Limb (tissue), 2 donors: Measurements from ENCODE around the gene PIGM.
"Not testable (repeated sequence)": the region's sequence is repeated elsewhere in the genome, so short reads cannot be mapped to it uniquely, and the experiment has no call there.

Source experiments
- DNase-seq, 2 donors: peaks; one replicate each; pipeline ENCODE4 v3.0.0-alpha.2; 2016; ENCODE audit errors: extremely low spot score in 2 of 2

PIGM gene

DNA sequence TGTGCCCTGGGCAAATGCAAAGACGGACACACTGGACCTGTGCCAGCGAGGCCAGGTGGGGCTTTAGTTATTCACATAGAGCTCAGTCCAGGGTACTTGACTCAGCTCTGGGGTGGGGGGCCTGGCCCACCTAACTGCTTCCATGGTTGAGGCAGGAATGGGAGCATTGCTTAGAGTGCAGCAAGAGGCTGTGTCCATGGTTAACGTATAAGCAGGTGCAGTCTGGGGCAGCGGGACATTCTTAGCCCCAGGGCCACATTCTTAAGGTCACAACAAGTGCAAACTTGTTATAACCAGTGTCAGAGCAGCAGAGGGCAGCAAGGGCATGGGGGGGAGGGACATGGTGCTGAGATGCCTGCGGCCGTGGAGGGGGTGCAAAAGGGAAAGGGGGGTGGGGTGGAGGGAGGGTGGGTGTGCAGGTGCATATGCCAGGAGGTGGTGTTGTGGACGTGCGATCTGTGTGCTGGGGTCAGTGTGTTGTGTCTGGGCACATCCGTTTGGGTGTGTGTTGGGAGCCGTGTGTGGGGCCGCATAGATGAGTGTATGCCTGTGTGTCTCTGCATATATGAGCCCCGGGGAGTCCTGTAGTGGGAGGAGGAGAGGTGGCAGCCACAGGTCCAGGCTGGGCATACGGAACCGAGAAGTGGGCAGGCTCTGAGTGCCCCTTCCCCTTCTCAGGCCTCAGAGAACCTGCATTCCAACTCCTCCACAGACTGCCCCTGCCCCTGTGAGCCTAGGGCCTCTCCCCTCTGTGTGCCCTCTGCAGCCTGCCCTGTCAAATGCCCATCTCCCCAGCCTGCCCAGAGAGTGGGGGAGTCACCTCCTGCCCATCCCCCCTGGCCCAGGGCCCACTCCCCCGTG lies 29.8 kb upstream of the PIGM start:
- DNase-seq: no peak

DNA sequence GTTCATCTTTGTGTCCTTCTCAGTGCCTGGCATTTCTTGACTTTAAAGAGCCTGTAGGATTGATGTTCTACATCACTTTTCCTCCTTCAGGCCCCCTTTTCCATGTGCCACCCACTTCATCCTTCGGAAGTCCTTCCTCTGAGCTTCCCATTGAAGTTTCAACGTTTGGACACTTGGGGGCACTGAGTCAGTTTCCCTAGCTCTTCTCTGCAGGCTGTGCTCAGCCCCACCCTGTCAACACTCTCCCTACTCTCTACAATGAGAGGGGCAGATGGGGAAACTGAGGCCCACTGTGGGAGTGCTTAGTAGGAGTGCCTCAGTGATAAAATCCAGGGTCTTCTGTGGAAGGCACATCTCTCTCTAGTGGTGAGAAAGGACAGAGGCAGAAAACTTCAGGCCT lies 26.3 kb upstream of the PIGM start:
- no peak for DNase-seq

DNA sequence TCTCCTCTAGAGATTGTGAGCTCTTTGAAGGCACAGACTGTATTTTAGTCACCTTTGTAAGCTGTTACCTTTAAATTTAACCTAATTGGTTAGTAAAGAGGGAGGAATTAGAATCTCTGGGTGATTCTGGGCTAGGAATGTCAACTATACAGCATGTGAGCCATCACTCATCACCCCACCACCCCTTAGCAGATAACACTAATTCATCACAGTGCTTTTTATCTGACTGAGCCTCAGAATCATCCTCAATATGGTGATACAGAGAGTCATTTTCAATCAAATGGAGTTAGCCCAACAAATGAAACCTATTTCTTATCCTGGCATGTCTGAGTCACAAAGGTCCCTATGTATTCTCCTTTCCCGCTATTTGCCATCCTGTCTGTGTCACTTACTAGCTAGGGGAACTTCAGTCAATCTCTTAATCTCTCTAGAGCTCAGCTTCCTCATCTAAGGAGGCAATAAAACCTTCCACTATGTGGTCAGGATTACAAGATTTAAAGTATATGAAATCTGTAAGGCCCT lies 24.9 kb upstream of the PIGM start:
- DNase-seq: no peak

DNA sequence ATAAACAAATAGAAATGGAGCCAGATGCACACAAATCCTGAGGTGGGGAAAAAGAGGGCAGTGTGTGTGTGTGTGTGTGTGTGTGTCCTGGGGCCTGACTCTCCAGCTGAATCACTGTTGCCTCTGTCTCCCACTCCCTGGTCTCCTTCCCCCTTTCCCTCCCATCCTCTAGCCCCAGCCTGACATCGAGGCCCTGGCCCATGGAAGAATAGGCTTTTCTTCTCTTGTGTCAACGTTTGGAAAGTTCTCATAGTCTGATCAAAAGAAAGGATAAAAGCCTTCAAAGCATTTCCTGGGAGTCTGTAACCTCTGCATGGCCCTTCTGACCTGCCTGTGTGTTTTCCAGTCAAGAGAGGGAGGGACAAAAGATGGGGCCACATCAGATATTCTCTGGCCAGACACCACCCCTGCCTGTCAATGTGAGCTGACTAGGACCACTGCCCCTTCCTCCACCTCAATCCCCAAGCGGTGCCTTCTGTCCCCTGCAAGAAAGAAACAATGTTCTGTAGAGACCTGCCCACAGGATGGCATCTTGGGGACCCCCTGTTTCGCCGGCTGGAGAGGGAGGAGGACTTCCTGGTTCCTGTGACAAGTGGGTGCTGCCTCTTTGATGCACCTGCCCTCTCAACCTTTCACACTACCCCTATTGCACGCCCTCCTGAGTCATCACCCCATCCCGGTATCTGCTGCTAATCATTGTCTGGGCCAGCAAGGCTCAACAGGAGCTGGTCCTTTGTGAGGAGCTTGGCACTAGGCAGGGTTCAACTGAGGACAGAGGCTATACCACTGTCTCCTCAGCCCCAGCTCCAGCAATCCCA lies 22.0 kb upstream of the PIGM start:
- DNase-seq: no peak

DNA sequence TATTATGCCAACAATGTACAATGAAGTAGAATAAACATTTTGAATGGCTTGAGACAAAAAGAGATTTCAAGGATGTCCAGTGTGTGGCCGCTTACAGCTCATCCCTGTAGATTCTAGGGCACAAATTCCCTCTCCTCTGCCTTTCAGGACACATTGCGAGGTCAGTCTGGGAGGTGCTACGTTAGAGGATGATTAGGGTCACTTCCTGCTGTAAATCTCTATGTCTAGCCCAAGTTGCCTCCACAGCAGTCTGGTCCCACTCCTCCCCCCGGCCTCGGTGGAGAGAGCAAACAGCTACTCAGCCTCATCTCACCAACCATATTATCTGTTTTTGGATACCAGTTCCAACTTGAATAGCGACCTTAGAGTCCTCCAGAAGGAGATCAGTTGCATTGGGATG lies 21.1 kb upstream of the PIGM start:
- DNase-seq: no peak

DNA sequence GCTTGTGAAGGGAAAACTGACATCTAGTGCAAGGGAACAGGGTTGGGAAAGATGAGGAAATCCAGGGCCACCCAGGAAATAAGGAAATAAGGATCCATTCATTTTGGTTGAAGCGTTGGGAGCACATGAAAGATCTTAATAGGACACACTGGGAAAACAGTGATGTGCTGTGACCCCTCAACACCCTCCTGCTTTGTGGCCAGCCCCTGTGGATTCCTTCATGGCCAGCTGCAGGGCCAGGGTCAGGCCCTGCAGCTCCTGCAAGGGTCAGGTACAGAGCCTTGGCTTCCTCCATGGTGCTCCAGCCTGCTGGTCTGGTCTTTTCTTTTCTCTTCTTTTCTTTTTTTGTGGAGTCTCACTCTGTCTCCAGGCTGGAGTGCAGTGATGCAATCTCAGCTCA lies 18.8 kb upstream of the PIGM start:
- no peak for DNase-seq

DNA sequence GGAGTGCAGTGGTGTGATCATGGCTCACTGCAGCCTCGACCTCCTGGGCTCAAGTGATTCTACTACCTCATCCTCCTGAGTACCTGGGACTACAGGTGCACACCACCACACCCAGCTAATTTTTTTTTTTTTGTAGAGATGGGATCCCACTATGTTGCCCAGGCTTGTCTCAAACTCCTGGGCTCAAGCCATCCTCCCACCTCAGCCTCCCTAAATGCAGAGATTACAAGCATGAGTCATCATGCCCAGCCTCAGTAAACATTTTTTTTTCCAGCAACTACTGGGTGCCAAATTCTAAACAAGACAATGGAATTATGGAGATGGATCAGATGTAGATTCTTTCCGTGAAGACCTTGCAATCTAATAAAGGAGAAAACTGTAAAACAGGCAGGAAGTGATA lies 18.4 kb upstream of the PIGM start:
- DNase-seq: not testable (repeated sequence)

DNA sequence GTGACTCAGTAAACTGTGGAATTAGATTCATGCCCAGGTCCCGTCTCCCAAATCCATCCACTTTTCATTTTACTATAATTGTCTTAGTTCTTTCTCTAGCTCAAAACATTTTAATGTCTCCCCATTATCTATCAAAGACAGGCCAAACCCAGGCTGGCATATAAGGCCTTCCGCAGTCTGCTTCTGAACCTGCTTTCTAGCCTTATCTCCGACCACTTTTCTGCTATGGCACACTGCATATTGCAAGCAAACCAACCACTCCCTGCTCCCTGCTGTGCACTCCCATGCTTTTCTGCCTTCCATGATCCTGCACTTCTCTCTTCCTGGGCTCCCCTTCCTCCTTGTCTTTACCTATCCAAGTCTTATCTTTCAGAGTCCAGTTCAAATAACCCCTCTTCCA lies 17.3 kb upstream of the PIGM start:
- no peak for DNase-seq

DNA sequence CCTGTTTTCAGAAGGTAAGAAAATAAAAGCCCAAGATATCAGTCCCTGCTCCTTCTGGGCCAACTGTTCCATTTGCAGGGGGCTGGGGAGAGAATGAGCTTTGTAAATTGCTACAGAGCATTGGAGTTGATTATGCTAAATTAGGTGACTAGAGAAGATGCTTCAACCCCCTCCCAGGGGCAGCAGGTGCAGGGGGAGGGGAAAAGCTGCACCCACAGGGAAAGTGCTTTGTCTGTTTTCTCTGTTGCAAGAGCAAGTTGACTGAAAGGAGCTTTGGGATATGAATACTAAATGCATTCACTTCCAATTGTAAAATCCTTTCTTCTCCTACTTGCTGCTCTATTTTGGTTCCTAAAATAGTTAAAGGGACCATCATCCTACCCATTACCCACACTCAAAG lies 16.5 kb upstream of the PIGM start:
- DNase-seq: no peak

DNA sequence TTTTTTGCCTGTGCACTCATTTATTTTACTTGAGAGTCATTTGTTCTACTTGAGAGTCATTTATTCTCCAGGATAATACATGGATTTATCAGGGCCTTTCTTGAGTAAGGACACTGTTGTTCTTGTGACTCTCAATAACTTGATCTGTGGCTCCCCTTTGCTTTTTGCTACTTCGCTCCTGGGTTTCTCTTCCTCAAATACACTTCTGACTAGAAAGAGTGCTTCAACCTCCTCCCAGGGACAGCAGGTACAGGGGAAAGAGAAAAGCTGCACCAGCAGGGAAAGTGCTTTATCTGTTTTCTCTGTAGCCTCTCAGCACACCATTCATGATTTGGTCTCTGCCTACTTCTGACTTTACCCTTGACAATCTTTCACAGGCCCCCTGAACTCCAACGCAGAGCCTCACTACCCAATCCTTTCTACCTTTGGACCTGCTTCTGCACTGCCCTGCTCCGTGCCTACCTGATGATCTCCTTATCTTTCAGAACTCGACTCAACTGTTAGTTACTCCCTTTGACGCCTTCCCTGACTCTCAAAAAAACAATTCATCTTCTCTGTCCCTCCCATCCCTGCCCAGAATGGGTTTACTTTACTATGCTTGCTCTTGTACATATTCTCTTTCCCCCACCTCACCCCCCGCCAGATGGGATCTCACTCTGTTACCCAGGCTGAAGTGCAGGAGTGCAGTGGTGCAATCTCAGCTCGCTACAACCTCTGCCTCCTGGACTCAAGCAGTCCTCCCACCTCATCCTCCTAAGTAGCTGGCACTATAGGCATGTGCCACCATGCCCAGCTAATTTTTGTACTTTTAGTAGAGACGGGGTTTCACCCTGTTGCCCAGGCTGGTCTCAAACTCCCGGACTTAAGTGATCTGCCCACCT lies 15.6 kb upstream of the PIGM start:
- DNase-seq: no peak

DNA sequence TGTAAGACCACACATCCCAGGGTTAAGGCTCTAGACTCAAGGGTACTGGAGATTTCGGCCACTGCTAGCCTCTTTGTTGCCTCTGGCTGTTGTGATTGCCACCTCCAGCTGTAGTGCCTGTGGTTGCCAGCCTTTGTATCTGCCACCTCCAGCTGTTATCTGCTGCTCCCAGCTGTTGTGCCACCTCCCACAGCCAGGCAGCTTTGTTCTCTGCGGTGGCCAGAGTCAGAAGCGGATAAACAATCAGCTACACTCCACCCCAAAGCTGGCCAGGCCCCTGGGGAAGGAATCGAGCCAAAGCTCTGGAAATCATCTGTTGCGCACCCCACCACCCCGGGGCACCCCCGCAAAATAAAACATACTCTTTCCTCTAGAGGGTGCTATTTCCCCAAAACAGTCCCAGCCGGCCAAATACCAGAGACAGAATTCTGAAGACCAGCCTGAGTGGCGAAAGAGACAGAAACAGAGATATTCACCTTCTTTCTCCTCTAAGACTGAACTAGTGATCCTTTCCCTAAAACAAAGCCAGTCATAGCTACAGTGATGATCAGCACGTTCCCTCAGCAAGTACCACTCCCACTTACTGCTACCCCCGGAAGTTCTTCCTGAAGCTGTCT lies 14.8 kb upstream of the PIGM start:
- DNase-seq: peak; percentile 18 to 59

DNA sequence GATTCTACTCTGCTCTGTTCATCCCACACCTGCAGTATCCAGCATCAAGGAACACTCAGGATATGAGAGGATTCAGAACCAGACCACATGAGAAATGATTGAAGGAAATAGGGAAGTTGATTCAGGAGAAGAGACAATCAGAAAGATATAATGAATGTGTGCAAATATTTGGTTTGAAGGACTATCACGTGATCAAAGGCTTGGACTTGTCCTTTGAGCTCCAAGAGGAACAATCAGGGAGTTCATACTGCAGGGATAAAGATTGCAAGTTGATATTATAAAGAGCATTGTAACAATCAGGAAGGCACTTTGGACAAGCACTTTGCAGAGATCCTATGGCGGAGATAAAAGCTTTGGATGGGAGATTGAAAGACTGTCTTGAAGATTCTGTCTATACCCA lies 13.9 kb upstream of the PIGM start:
- no peak for DNase-seq

DNA sequence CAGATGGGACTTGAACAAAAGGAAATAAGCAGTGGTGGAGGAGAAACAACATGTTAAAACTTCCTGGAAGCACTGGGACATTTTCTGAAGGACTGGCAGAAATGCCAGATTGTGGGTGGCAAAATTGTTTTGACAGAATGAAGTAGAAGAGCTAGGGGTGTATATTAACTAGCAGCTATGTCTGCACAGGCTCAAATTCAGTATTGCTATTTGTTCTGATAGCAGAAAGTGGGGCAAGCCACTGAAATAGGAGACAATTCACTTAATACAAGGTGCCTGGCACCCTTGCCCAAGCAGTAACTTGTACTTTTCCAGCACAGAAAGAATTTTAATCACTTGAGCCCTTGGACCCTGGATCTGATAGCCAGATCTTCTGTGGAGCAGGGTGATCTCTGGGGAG lies 11.8 kb upstream of the PIGM start:
- no peak for DNase-seq

DNA sequence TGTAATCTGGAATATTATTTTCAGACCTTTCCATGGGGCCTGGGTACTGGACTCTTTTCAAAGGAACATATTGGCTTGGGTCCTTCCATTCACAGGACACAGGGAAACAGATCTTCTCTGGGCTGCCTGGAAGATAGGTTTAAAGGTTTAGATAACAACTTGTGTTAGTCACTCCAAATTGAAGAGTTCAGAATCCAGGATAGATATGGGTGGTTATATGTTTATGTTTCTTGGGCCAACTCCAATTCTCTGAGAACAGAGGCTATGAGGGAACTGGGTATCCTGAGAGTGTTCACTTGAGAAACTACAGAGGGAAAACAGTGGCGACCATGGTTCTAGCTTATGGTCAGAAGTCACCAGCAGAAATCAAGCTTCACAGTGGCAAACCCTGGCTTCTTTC lies 8.7 kb upstream of the PIGM start:
- DNase-seq: no peak

DNA sequence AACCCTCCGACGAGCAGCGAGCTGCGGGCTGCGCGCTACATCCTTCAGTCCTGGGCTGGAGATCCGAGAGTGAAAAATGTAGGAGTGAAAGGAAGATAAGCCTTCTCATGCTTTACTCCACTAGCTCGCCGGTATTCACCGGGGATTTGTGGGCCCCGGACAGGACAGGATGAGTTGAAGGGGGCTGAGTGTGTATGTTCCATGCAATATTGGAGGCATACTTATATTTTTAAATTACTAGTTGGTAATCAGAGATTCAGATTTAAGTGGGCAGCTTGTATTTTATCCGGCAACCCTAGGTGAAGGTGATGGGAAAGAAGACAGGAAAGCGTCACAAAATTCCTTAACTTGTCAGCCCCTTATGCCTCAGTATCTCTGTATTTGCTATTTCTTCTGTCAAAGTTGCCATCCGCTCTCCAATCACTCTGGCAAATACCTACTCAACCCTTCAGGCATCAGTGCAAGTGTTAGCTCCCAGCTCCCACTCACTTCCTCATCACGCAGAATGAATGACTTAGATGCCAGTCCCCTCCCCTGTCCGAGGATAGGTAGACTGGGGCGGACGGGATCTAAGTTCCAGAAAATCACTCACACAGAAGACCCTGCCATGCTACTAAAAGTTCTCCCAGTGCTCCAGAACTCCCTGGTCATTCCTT lies 503 bp upstream of the PIGM start:
- no peak for DNase-seq

DNA sequence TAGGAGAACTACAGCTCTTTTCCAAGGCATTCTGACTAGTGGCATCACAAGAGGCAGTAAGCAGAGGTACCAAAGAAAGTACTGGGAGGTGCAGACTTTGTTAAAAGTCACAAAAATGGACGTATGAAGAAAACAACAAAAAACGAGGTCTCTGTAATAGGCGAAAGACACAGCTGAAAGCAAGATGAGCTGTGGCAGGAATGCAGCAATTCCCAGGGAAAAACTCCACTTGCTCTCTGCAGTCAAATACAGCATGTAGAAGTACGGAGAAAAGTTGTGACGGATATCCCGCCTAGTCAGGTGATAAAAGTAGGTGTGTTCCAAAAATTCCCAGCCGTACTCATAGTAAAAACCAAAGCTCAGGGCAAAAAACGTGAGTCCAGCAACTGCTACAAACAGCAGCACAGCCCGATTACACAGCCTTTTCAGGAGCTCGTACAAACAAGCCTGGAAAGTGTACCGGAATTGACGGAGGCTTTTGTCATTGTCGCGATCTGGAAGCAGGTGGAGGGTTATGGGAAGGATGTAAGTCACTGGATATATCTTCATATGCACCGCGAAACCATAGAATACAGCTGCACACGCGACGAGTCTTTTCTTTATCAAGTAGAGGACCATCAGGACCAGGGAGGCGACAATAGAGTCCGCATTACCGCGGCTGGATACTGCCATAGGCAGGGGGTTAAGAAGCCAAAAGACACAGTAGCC lies 979 bp downstream of the PIGM start:
- peak in 1 of 2 donors; percentile 3 for DNase-seq

DNA sequence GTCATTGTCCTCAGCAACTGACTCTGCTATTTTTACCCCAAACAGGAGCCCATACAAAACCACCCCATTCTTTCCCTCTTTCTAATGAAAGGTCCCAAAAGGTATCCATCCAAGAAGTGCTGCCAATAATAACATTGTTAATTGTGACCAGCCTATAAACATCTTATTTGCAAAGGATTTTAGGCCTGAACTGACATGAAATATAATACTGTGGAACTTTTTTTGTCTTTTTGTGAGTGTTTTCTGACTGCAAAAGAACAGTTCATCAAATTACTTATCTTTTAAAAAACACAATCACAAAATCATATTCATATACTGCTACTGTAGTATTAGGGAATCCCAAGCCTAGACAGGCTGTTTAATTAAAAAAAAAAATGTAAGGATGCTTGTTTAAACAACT lies 3.4 kb downstream of the PIGM start:
- DNase-seq: no peak

DNA sequence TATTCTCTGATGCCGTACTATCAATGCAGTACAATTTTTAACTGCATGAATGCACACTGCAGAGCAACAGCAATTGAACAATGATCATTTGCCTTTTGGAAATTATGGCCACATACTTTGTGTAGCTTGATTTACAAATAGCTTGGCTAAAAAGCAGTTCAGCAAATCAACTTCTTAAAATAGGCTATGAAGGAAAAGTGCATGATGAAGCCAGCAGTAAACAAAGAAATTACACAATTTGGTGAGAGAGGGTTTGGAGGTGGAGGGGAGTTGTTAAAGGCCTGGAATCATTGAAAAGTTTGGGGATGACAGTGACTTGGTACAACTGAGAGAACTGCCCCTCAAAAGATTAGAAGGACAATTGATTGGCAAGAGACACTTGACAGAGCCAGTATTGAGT lies 6.5 kb downstream of the PIGM start:
- DNase-seq: no peak

DNA sequence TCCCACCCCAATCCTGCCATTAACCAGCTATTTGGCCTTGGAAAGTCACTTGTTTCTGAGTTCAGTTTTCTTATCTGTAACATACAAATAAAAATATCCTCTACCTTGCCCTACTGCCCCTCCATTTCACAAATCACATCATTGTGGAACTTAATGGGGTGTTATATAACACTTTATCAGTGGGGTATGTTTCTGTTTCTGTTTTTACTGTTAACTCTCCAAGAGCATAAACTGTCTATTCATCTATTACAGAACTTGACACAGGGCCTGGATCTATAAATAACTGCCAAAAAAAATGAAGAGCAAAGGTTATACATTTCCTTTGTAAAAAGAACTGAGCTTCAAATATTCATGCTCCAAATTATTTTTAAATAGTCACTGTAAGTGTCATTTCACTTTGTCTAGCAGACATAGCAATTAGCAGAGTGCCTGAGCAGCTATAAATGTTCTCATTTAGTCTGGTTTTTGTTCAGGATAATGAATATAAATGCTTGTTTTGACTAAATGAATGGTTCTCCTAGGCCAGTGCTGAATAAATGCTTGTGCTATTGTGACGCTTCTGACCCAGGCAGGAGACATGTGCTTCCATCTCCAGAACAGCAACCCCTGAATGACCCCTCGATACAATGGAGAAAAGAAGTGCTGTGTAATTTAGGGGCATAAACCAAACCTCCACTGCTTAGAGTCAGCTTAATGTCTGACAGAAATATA lies 7.4 kb downstream of the PIGM start:
- DNase-seq: no peak
